Trophoblast cell (in vitro differentiated cells and primary cell): ENCODE measurements around the gene CAMP. TPM values are rescaled to one million over a fixed set of nuclear protein-coding genes. Genes with fewer than 3 reads are reported as not detected.

Source experiments
- DNase-seq, 2 donors: peaks; one replicate each; pipeline ENCODE4 v3.0.0-alpha.2; 2016
- H2AFZ ChIP-seq: 2 replicates; pipeline ENCODE4 v1.6.1; 2013; ENCODE audit warnings: low read length, moderate library complexity, mild to moderate bottlenecking; ENCODE audit not compliant: insufficient read depth, poor library complexity
- H2AK5ac ChIP-seq: 2 replicates; pipeline ENCODE4 v1.6.1; 2013; ENCODE audit warnings: mild to moderate bottlenecking, low read length
- H2BK120ac ChIP-seq: 2 replicates; pipeline ENCODE4 v1.6.1; 2013; ENCODE audit warnings: low read length, mild to moderate bottlenecking, moderate library complexity; ENCODE audit not compliant: insufficient read depth, poor library complexity
- H2BK12ac ChIP-seq: 2 replicates; pipeline ENCODE4 v1.6.1; 2013; ENCODE audit warnings: mild to moderate bottlenecking, low read length, moderate library complexity
- H2BK5ac ChIP-seq: 2 replicates; pipeline ENCODE4 v1.6.1; 2013; ENCODE audit warnings: low read length, low read depth, moderate library complexity, mild to moderate bottlenecking; ENCODE audit not compliant: poor library complexity
- H3K14ac ChIP-seq: 2 replicates; pipeline ENCODE4 v1.6.1; 2013; ENCODE audit warnings: mild to moderate bottlenecking, low read length
- H3K18ac ChIP-seq: 2 replicates; pipeline ENCODE4 v1.6.1; 2013; ENCODE audit warnings: mild to moderate bottlenecking, low read length
- H3K23ac ChIP-seq: 2 replicates; pipeline ENCODE4 v1.6.1; 2013; ENCODE audit warnings: low read length
- H3K27ac ChIP-seq: 2 replicates; pipeline ENCODE4 v1.5.1; 2013; ENCODE audit warnings: low read depth, mild to moderate bottlenecking, inconsistent platforms, low read length, moderate library complexity
- H3K27me3 ChIP-seq: 2 replicates; pipeline ENCODE4 v1.6.1; 2013; ENCODE audit warnings: inconsistent platforms, mild to moderate bottlenecking, low read length, moderate library complexity; ENCODE audit not compliant: insufficient read depth
- H3K36me3 ChIP-seq, 2 experiments: 1 replicate in 1 of 2; 2 replicates in 1 of 2; pipeline ENCODE4 v1.6.1; 2013; ENCODE audit warnings: low read length in 2 of 2, mild to moderate bottlenecking in 2 of 2, moderate library complexity in 1 of 2; ENCODE audit not compliant: insufficient read depth in 2 of 2, control insufficient read depth in 1 of 2
- H3K4ac ChIP-seq: 2 replicates; pipeline ENCODE4 v1.6.1; 2013; ENCODE audit warnings: low read depth, mild to moderate bottlenecking, low read length, moderate library complexity
- H3K4me1 ChIP-seq, 2 experiments: 1 replicate in 1 of 2; 2 replicates in 1 of 2; pipeline ENCODE4 v1.6.1; 2013; ENCODE audit warnings: low read length in 2 of 2, mild to moderate bottlenecking in 2 of 2, moderate library complexity in 1 of 2; ENCODE audit not compliant: insufficient read depth in 2 of 2, control insufficient read depth in 1 of 2
- H3K4me2 ChIP-seq: 2 replicates; pipeline ENCODE4 v1.6.1; 2013; ENCODE audit warnings: inconsistent platforms, mild to moderate bottlenecking, low read length, moderate library complexity
- H3K4me3 ChIP-seq: 2 replicates; pipeline ENCODE4 v1.5.1; 2013; ENCODE audit warnings: mild to moderate bottlenecking, low read depth, low read length, inconsistent platforms
- H3K79me1 ChIP-seq: one replicate; pipeline ENCODE4 v1.6.1; 2013; ENCODE audit warnings: low read length
- H3K79me2 ChIP-seq: 2 replicates; pipeline ENCODE4 v1.6.1; 2013; ENCODE audit warnings: low read length, mild to moderate bottlenecking; ENCODE audit not compliant: control insufficient read depth, insufficient read depth, poor library complexity
- H3K9ac ChIP-seq: 2 replicates; pipeline ENCODE4 v1.6.1; 2013; ENCODE audit warnings: mild to moderate bottlenecking, low read length
- H3K9me3 ChIP-seq: 2 replicates; pipeline ENCODE4 v1.6.1; 2013; ENCODE audit warnings: low read depth, mild to moderate bottlenecking, control low read depth, inconsistent platforms, low read length; ENCODE audit not compliant: insufficient read depth
- H4K12ac ChIP-seq: 2 replicates; pipeline ENCODE4 v1.6.1; 2013; ENCODE audit warnings: low read depth, mild to moderate bottlenecking, low read length, moderate library complexity
- H4K8ac ChIP-seq: 2 replicates; pipeline ENCODE4 v1.6.1; 2013; ENCODE audit warnings: low read depth, mild to moderate bottlenecking, low read length, moderate library complexity
- H4K91ac ChIP-seq: one replicate; pipeline ENCODE4 v1.6.1; 2013; ENCODE audit warnings: low read depth, mild to moderate bottlenecking, low read length, moderate library complexity
- WGBS: extraction: QIAGEN DNeasy Blood & Tissue Kit; methylation state at CpG from one replicate; pipeline ENCODE4 v1.1.7; 2013; ENCODE audit warnings: missing lambda C conversion rate; ENCODE audit not compliant: insufficient read length, insufficient coverage; ENCODE audit errors: extremely low coverage; 5-methylcytosine and 5-hydroxymethylcytosine counted together
- polyA plus RNA-seq: library from polyadenylated mRNA; stranded (reverse); fragments of 200-250 nt; gene quantifications from 2 replicates; pipeline ENCODE4 v1.2.3, GENCODE V29; 2013

CAMP gene, protein sequence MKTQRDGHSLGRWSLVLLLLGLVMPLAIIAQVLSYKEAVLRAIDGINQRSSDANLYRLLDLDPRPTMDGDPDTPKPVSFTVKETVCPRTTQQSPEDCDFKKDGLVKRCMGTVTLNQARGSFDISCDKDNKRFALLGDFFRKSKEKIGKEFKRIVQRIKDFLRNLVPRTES
- not detected in 2 replicates for polyA plus RNA-seq

DNA sequence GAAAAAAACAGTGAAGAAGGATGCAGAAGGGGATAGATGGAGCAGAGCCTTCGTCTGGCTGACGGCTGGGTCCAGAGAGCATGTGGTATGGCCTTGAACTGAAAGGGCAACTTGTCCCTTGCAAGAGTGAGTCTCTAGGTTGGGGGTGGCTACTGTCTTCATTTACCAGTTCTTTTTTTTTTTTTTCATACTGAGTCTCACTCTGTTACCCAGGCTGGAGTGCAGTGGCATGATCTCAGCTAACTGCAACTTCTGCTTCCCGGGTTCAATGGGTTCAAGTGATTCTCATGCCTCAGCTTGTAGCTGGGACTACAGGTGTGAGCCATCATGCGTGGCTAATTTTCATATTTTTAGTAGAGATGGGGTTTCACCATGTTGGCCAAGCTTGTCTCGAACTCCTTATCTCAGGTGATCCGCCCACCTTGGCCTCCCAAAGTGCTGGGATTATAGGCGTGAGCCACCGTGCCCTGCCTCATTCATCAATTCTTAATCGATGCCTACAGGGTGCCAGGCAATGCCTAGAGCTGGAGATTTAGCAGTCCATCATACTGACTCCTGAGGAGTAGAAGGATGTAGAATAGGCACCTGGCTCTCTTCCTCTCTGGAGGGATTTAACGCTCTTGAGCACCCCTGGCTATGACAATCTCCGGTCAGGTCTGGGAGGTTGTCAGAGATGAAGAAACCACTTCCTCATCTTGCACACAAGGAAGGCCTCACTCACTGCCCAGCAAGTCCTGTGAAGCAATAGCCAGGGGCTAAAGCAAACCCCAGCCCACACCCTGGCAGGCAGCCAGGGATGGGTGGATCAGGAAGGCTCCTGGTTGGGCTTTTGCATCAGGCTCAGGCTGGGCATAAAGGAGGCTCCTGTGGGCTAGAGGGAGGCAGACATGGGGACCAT, at the start of gene CAMP:
TSS of gene CAMP (plus strand) at position 880 of the 898 bp plus-strand sequence. CDS start at position 897, 17 bp downstream.
- Histone ChIP-seq H3K9me3 (no peaks in the 10 kb centered on the region), H2BK120ac (no peak within 1 kb of the TSS), H4K8ac (no peak within 1 kb of the TSS), H2BK5ac (no peak within 1 kb of the TSS), H2AFZ (no peak within 1 kb of the TSS), H3K18ac (no peak within 1 kb of the TSS), H3K27me3 (no peaks in the 10 kb centered on the region), H3K27ac (no peak within 1 kb of the TSS), H3K23ac (no peak within 1 kb of the TSS), H3K14ac (no peak within 1 kb of the TSS), H3K4me1 (no peaks in the 10 kb centered on the region), H3K4me3 (no peak within 1 kb of the TSS), H2AK5ac (no peak within 1 kb of the TSS), H3K4me2 (no peak within 1 kb of the TSS), H4K91ac (no peak within 1 kb of the TSS), H3K9ac (no peak within 1 kb of the TSS), H3K36me3 (no peaks in the 10 kb centered on the region), H3K79me1 (no peaks in the 10 kb centered on the region), H3K79me2 (no peaks in the 10 kb centered on the region), H3K4ac (no peak within 1 kb of the TSS), H4K12ac (no peak within 1 kb of the TSS), H2BK12ac (no peak within 1 kb of the TSS)
- peak; percentile 32 to 50 for DNase-seq
- no CpG with 5 or more reads among the region's 11 CpGs for WGBS

DNA sequence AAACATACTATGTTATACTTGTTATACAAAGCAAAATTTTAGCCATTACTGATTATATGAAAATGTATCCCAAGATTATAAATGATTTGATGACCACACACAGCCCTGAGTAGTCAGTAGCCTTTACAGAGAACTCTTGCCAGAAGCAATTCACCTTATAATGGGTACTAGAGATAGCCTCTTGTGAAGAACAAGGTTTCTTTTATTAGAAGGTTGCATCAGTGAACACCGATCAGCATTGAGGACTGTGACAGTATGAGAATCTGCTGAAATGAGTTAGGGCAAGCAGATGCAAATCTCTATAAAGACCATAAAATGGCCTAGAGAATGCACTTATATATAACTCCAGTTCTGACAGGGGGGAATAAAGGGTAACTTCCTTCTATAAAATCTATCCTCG, 45.2 kb upstream of the CAMP start:
- Histone ChIP-seq H3K14ac (no peak overlapping the region), H3K4me1 (no peaks in the 10 kb centered on the region), H2BK5ac (no peak overlapping the region), H3K4me3 (no peak overlapping the region), H4K12ac (no peak overlapping the region), H3K27me3 (no peaks in the 10 kb centered on the region), H4K91ac (no peak overlapping the region), H3K9me3 (no peaks in the 10 kb centered on the region), H3K79me1 (no peaks in the 10 kb centered on the region), H3K9ac (no peak overlapping the region), H2AK5ac (no peak overlapping the region), H3K4me2 (no peak overlapping the region), H4K8ac (no peak overlapping the region), H3K23ac (no peak overlapping the region), H3K18ac (no peak overlapping the region), H3K79me2 (no peaks in the 10 kb centered on the region), H3K4ac (no peak overlapping the region), H2BK120ac (no peak overlapping the region), H2AFZ (no peak overlapping the region), H3K27ac (no peak overlapping the region), H2BK12ac (no peak overlapping the region), H3K36me3 (peaks cover 15 to 55% of the 10 kb centered on the region in 2 experiments)
- no peak for DNase-seq
- no CpG with 5 or more reads among the region's 2 CpGs for WGBS

DNA sequence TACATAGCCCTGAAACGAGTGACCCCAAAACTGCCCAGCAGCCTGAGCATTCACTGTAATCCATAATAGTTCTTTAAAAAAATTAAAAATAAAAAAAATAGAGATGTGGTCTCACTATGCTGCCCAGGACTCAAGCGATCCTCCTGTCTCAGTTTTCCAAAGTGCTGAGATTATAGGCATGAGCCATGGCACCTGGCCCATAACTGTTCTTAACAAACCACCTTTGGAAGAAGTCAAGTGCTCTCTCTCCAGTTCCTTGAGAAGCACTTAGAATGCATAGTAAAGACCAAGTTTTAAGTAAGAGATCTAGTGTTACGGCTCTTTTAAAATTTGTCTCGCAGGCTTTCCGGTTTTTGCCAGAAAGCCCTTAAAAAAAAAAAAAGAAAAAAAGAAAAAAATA, 43.3 kb upstream of the CAMP start:
- WGBS, result no CpG with 5 or more reads among the region's 5 CpGs
- Histone ChIP-seq H2AK5ac (no peak overlapping the region), H2BK120ac (no peak overlapping the region), H3K27me3 (no peaks in the 10 kb centered on the region), H3K4ac (no peak overlapping the region), H4K91ac (no peak overlapping the region), H3K36me3 (peaks cover 16 to 51% of the 10 kb centered on the region in 2 experiments), H2AFZ (no peak overlapping the region), H4K12ac (no peak overlapping the region), H3K18ac (no peak overlapping the region), H3K4me2 (no peak overlapping the region), H3K23ac (no peak overlapping the region), H3K4me3 (no peak overlapping the region), H3K14ac (no peak overlapping the region), H2BK12ac (no peak overlapping the region), H3K4me1 (no peaks in the 10 kb centered on the region), H4K8ac (no peak overlapping the region), H3K27ac (no peak overlapping the region), H3K9me3 (no peaks in the 10 kb centered on the region), H3K9ac (no peak overlapping the region), H3K79me1 (no peaks in the 10 kb centered on the region), H3K79me2 (no peaks in the 10 kb centered on the region), H2BK5ac (no peak overlapping the region)
- DNase-seq, result no peak

GRCh38 chr3:48180531-48181253, 42.6 kb upstream of the CAMP start:
- Histone ChIP-seq H3K4ac (no peak overlapping the region), H3K9me3 (no peaks in the 10 kb centered on the region), H2BK5ac (no peak overlapping the region), H3K27me3 (no peaks in the 10 kb centered on the region), H3K36me3 (peaks cover 17 to 51% of the 10 kb centered on the region in 2 experiments), H2BK120ac (no peak overlapping the region), H3K79me1 (no peaks in the 10 kb centered on the region), H3K14ac (no peak overlapping the region), H3K9ac (no peak overlapping the region), H2BK12ac (no peak overlapping the region), H3K4me2 (no peak overlapping the region), H3K18ac (no peak overlapping the region), H3K4me3 (no peak overlapping the region), H4K12ac (no peak overlapping the region), H4K8ac (no peak overlapping the region), H3K27ac (no peak overlapping the region), H3K23ac (no peak overlapping the region), H3K4me1 (no peaks in the 10 kb centered on the region), H2AK5ac (no peak overlapping the region), H4K91ac (no peak overlapping the region), H3K79me2 (no peaks in the 10 kb centered on the region), H2AFZ (no peak overlapping the region)
- no CpG with 5 or more reads among the region's 5 CpGs for WGBS
- peak in 1 of 2 donors; percentile 29 for DNase-seq
